GM19043 (cell line): Measurements from ENCODE around the gene FOXP1.

Source experiments
- ATAC-seq: cut with Tn5 transposase; IDR thresholded peaks from one replicate; pipeline ENCODE4 v1.9.1; 2021; ENCODE audit warnings: low read depth; ENCODE audit not compliant: unreplicated experiment

The FOXP1 gene

DNA sequence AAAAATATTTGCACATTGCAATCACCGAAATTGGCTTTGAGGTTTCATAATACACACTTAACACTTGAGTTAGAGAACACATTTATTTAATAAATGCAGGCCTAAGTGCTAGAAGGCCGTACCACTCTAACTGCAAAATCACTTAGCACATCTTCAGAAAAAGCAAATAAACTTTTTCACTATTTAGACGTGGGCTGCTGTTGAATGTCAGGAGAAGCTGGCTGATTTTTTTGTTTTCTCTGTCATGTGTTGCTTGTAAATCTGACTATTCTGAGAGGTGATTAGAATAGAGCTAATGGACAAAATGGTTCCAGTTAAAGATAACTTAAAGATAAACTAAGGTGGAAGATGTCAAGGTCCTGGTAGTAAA is 265.1 kb downstream of the FOXP1 start:
- no peak for ATAC-seq

GRCh38 chr3:71317749-71318457 is 265.6 kb downstream of the FOXP1 start:
- ATAC-seq: no peak

DNA sequence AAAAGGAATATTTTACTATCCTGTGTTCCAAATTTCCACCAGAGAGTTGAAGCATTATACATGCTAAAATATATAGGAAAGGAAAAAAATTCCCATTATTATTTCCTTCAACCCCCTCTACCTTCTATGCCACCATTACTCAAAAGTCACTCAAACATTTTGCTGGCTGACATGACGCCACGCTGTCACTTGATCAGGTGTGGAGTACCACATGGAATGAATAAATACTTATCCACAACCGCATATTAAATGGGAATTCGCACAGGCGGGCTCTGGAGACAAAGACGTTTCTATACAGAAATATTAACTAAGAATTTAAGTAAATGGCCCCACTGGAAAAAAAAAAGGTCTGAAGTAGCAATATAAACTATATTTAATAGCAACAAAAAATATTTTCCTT is 266.4 kb downstream of the FOXP1 start:
- ATAC-seq: no peak

GRCh38 chr3:71316066-71316777 is 267.3 kb downstream of the FOXP1 start:
- no peak for ATAC-seq

GRCh38 chr3:71315431-71315830 is 268.1 kb downstream of the FOXP1 start:
- ATAC-seq: no peak

DNA sequence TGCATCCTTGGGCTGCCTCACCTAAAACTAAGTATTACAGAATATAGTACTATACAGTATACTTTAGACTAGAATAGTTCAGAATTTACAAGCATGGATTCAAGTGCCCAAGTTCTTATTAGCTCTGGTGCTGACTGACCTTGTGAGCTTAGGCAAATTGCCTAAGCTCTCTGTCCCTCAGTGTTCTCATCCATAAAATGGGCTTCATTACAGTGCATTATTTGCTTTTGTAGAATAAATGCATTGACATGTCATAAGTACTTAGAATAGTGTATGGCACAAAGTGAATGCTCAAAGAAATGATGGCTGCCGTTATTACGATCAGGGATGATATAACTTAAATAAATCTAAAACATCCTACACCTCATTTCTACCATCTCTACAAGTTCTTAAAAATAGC is 269.7 kb downstream of the FOXP1 start:
- no peak for ATAC-seq

- ATAC-seq: no peak
Measured at GRCh38 chr3:71312461-71312860, 271.1 kb downstream of the FOXP1 start.

DNA sequence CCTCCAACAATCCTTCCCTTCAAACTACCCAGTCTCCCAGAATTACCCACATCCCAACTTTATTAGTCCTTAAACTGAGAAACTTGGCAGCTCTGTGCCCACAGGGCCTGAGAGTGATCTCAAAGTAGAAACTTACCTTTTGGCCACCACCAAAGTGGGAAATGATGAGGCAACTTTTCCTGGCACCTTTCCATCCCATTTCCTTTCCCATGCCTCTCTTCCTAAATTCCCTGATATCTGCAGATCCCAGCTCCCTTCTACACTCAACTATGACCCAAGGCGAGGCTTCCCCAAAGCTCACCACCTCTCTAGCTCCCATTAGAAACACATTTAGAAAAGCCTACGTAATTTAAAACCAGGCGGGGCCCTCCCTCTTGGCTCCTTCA is 271.9 kb downstream of the FOXP1 start:
- no peak for ATAC-seq

DNA sequence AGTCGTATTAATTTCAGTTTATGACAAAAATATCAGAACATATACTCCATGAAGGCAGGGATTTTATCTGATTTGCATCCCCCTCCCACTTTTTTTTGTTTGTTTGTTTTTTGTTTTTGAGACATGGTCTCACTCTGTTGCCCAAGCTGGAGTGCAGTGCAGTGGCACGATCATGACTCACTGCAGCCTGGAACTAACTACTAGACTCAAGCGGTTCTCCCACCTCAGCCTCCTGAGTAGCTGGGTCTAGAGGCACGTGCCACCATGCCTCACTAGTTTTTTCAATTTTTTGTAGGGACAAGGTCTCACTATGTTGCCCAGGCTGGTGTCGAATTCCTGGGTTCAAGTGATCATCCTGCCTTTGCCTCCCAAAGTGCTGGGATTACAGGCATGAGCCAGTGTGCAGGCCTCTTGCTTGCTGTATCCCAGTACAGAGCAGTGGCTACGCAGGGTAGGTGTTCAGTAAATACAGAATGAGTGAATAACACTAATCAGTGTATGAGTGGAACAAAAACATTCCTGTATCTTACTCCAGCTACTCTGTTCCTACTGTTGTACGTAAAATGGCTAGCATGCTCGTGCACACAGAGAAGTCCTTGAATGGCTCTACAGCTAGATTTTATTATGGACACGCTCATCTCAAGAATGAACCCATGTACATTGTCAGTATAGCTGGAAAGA is 272.4 kb downstream of the FOXP1 start:
- no peak for ATAC-seq

DNA sequence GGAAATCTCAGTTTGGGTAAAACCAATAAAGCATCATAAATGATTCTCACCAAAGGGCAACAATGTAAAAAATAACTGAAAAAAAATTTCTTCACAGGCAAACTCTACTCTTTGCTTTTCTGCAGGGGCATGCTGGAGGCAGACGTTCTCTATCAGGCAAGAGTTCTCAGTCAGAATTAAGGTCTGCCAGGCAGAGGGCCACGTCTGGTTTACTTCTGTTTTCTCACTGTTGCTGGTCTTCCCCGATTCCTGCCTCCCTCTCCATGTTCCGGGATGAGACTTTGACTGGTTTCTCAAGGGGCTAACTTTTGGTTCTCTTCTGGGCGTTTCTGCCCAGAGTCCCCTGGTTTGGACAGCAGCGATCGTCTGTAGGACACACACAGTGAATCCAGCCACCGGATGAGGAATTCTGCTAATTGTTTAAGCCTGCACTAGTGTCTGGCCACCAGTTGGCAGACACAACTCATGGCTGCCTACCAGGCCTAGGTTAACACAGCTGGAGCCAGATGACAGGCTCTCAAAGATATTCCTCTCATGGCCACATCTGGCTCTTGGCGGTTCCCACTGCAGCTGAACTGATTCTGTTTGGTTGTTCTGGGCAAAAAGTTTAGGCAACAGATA is 273.1 kb downstream of the FOXP1 start:
- no peak for ATAC-seq

DNA sequence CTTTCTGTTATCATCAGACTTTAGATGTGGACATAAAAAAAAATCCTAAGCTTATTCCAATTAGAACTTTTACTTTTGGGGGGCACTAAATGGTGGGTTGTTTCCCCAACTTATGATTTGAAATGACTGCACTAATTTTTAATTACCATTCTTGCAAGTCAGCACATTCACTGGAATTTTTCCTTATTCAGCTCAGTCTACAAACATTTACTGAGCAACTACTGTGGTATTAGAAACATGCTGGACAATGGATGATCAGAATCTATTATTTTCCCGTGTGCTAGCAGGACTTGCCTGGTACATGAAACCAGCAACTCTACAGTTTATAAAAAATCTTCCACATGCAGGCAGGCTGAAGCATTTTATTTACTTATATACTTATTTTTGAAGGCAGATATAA is 273.6 kb downstream of the FOXP1 start:
- ATAC-seq: no peak

GRCh38 chr3:71309342-71309741 is 274.2 kb downstream of the FOXP1 start:
- no peak for ATAC-seq

DNA sequence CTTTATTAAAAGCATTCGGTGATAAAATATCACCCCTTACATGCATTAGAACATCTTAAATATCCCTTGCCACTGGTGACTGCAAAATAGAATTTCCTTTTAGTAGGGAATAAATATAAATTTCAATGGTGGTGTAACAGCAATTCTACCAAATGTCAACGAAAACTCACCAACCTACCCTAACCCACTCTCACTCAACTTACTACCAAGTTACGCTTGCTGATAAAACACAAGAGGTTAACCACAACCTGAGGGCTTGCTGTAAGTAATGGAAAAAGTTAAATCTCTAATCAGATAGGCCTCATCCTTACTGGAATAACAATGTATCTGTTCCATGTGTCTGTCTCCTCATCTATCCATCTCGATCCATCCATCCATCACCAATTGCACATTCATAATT is 274.7 kb downstream of the FOXP1 start:
- no peak for ATAC-seq

GRCh38 chr3:71307991-71308697 is 275.4 kb downstream of the FOXP1 start:
- ATAC-seq: no peak

- no peak for ATAC-seq
Measured at GRCh38 chr3:71305231-71306206, 278.0 kb downstream of the FOXP1 start.

DNA sequence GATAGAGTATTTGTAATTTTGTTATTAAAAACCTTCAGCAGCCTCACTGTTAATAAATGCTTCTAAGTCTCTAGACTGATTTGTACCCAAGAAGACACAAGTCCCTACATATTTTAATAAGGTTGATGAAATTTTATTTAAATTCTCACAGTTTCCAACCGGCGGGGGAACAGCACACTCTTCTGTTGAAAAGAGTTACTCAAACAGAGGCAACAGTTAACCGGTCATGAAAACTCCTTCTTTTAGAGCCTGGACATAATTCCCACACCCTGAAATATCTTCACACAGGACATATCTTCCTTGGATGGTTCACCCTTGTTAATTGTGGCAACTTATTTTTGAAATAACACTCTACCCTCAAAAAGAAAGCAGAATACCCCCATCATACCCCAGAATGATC is 278.8 kb downstream of the FOXP1 start:
- ATAC-seq: no peak

DNA sequence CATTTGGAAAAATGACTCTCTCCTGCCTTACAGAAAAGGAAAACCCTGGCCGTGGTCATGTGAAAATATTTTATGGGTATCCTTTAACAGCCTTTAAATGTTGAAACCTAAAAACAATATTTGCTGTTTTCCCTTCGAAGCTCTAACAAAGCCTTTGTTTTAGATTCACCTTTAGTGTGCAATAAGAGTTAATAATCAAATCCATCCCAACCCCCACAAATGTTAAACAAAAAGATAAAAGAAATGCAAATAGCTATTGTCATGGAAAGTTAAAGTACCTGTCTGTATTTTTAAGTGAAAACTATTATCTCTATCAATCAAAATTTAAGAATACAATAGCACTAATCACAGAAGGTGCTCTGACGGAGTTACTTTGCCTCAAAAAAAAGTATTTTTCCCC is 279.3 kb downstream of the FOXP1 start:
- no peak for ATAC-seq

GRCh38 chr3:71303627-71304200 is 279.8 kb downstream of the FOXP1 start:
- no peak for ATAC-seq

DNA sequence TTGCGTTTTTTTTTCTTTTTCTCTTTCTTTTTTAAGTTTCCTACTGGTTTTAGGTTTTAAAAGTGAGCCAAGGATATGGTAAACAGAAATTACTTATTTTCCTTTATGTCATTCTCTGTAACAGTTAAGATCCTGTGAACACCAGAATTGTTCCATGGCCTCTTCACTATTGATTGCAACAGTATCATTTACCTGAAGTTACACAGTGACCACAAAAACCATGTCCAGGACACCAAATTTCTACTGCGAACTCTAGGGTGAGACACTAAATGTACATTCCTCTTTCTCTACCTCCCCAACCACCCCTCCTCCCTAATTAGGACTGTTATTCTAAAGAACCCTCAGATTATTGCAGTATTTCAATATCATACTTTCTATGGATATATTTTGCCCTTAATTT is 280.9 kb downstream of the FOXP1 start:
- ATAC-seq: no peak
